ACC112 (cell line): ENCODE results near the gene NRBP1.
A peak's percentile ranks its signal among the peaks of the same experiment; 100 is the strongest.

ENCODE experiments used
- H2AFZ ChIP-seq: fragments of 200-600 bp; sonication (generic); one replicate; pipeline ENCODE4 v1.6.0; 2017; ENCODE audit warnings: antibody characterized with exemption, low read length; ENCODE audit not compliant: unreplicated experiment
- H3K27ac ChIP-seq: fragments of 200-600 bp; sonication (generic); 2 replicates; pipeline ENCODE4 v1.5.1; 2014; ENCODE audit warnings: low read depth, mild to moderate bottlenecking, antibody characterized with exemption, low read length, moderate library complexity
- H3K27me3 ChIP-seq: fragments of 200-600 bp; sonication (generic); 2 replicates; pipeline ENCODE4 v1.6.1; 2014; ENCODE audit warnings: mild to moderate bottlenecking, antibody characterized with exemption, low read length, moderate library complexity, mixed read lengths; ENCODE audit not compliant: insufficient read depth
- H3K36me3 ChIP-seq: fragments of 200-600 bp; sonication (generic); 2 replicates; pipeline ENCODE4 v1.6.1; 2016; ENCODE audit warnings: mild to moderate bottlenecking, antibody characterized with exemption, low read length, moderate library complexity, mixed read lengths; ENCODE audit not compliant: insufficient read depth
- H3K4me1 ChIP-seq: fragments of 200-600 bp; sonication (generic); one replicate; pipeline ENCODE4 v1.6.1; 2016; ENCODE audit warnings: low read length, mixed read lengths; ENCODE audit not compliant: insufficient read depth, unreplicated experiment, control insufficient read depth
- H3K4me3 ChIP-seq: fragments of 200-600 bp; sonication (generic); 2 replicates; pipeline ENCODE4 v1.5.1; 2014; ENCODE audit warnings: mild to moderate bottlenecking, low read depth, low read length
- H3K79me2 ChIP-seq: fragments of 200-600 bp; sonication (generic); one replicate; pipeline ENCODE4 v1.6.0; 2016; ENCODE audit warnings: low read length; ENCODE audit not compliant: control insufficient read depth, unreplicated experiment, insufficient read depth

The NRBP1 gene

GRCh38 chr2:27446057-27446456, 17.6 kb downstream of the NRBP1 start:
- no peaks in the 10 kb centered on the region for H3K79me2 ChIP-seq
- H2AFZ ChIP-seq = no peak overlapping the region
- H3K27ac ChIP-seq = no peak overlapping the region
- peaks cover 12% of the 10 kb centered on the region for H3K36me3 ChIP-seq
- no peak overlapping the region for H3K4me3 ChIP-seq
- H3K4me1 ChIP-seq = no peaks in the 10 kb centered on the region
- no peaks in the 10 kb centered on the region for H3K27me3 ChIP-seq

DNA sequence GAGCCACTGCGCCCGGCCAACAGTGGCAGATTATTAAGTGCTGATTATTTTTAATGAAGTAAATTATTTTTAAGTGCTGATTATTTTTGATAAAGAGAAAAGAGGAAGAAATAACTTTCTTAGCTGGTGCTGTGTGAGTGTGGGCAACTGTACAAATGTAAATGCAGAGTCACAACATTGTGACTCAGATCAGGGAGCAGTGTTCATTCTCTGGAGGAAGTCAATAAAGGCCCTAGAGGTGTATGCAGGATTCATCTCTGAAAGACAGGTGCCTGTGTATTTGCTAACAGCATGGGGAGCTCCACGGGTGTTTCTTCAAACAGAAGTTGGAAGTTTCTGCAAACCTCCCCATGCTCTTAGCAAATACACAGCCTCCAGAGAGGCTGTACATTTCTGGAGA, 19.9 kb downstream of the NRBP1 start:
- H3K79me2 ChIP-seq = no peaks in the 10 kb centered on the region
- no peaks in the 10 kb centered on the region for H3K4me1 ChIP-seq
- no peaks in the 10 kb centered on the region for H3K27me3 ChIP-seq
- no peak overlapping the region for H3K4me3 ChIP-seq
- no peak overlapping the region for H2AFZ ChIP-seq
- H3K27ac ChIP-seq = no peak overlapping the region
- H3K36me3 ChIP-seq = peaks cover 13% of the 10 kb centered on the region

DNA sequence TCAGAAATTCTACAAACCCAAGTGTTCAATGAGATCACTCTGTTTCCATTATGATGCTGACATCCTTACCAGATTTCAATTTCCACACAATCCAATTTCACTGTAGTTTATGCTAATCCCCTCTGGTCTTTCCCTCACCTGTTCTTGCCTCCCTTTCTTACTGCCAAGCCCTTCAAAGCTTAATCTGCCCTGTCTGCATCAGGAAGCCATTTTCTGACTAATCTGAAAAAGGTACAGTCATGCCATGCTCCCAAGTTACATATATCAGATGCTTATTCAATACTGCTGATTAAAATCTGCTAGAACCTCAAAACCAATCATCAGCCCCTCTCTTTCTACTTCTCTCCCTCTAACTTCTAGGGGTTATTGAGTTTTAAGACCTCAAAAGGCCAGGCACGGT, 22.7 kb downstream of the NRBP1 start:
- Histone ChIP-seq H3K36me3 (peaks cover 8% of the 10 kb centered on the region; the same call in 1 of the 2 replicates), H3K4me1 (no peaks in the 10 kb centered on the region), H3K27ac (no peak overlapping the region)

DNA sequence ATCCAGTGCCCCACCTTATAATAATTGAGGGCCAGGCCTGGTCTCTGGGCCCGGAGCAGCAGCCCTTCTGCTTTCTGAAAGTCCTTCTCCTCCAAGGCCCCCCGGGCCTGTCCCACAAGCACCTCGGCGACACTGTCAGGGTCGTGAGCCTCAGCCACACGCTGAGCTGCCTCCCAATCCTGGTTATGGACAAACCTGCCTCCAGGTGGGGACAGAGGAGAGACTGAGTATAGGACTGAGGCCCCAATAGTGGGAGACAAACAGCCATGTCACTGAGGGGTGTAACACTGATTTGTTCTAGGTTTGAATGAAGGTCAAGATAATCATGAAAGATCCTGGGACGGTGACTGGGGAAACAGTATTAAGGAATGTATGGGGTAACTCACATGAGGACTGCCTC, 25.5 kb downstream of the NRBP1 start:
- Histone ChIP-seq H3K4me3 (no peak overlapping the region), H3K36me3 (peaks cover 7% of the 10 kb centered on the region)

More for the DNA sequence above, 22.7 kb downstream of the NRBP1 start:
- H3K27me3 ChIP-seq = no peaks in the 10 kb centered on the region
- no peak overlapping the region for H3K4me3 ChIP-seq
- H2AFZ ChIP-seq = no peak overlapping the region
- no peaks in the 10 kb centered on the region for H3K79me2 ChIP-seq

GRCh38 chr2:27461118-27461517, 32.7 kb downstream of the NRBP1 start:
- Histone ChIP-seq H3K27ac (no peak overlapping the region), H3K36me3 (no peaks in the 10 kb centered on the region; the same call in 1 of the 2 replicates), H3K27me3 (no peaks in the 10 kb centered on the region), H3K4me1 (no peaks in the 10 kb centered on the region), H3K79me2 (no peaks in the 10 kb centered on the region), H2AFZ (no peak overlapping the region), H3K4me3 (no peak overlapping the region)

More for the DNA sequence above, 25.5 kb downstream of the NRBP1 start:
- no peaks in the 10 kb centered on the region for H3K27me3 ChIP-seq
- no peak overlapping the region for H2AFZ ChIP-seq
- H3K27ac ChIP-seq = no peak overlapping the region
- H3K4me1 ChIP-seq = no peaks in the 10 kb centered on the region
- no peaks in the 10 kb centered on the region for H3K79me2 ChIP-seq

DNA sequence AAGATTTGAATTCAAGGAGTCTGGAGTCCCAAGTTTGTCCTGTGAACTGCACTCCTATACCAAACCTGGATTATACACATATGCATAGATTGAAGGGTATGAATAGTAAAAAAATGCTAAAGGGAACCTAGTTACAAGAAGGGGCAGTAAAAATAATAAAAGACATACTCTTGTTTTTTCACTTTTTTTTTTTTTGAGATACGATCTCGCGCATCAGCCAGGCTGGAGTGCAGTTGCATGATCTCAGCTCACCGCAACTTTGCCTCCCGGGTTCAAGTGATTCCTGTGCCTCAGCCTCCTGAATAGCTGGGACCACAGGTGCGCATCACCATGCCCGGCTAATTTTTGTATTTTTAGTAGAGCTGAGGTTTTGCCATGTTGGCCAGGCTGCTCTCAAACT, 36.0 kb downstream of the NRBP1 start:
- Histone ChIP-seq H2AFZ (no peak overlapping the region), H3K4me1 (no peaks in the 10 kb centered on the region), H3K4me3 (no peak overlapping the region), H3K79me2 (no peaks in the 10 kb centered on the region), H3K27me3 (no peaks in the 10 kb centered on the region), H3K27ac (no peak overlapping the region), H3K36me3 (no peaks in the 10 kb centered on the region)

DNA sequence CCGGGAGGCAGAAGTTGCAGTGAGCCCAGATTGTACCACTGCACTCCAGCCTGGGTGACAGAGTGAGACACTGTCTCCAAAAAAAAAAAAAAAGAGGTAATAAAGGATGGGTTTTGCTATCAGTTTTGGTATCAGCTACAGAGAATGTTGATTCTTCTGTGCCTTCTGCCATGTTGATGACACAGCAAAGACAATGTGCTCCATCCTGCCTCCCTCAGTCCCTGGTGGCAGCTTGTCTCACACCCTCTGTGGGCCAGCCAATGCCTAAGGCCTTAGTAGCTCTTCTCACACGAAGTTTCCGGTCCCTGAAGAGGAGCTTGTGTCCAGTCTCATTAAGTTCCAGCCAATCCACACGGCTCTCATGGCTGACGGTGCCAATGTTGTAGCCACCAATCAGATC, 43.5 kb downstream of the NRBP1 start:
- Histone ChIP-seq H2AFZ (no peak overlapping the region), H3K36me3 (peaks cover 21% of the 10 kb centered on the region), H3K4me1 (no peaks in the 10 kb centered on the region), H3K4me3 (no peak overlapping the region), H3K27ac (no peak overlapping the region), H3K27me3 (no peaks in the 10 kb centered on the region), H3K79me2 (no peaks in the 10 kb centered on the region)

DNA sequence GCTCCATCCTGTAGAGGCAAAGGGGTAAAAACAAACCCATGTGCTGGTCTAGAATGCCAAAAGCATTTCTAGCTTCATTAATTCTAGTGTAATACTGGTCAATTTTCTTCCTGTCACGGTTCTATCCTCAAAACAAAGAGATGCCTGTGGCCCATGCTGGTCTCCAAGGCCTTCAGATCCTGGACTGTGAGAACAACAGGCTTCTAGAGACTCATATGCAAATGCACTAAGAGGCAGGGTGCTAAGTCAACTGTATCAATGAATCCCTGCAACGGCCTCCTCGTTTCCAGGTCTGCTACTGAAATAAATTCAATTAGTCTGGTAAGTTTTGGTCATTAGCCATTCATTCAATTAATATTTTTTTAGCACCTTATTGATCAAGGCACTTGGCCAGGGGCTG, 57.1 kb downstream of the NRBP1 start:
- H2AFZ ChIP-seq = no peak overlapping the region
- no peaks in the 10 kb centered on the region for H3K79me2 ChIP-seq
- no peaks in the 10 kb centered on the region for H3K4me1 ChIP-seq
- H3K27me3 ChIP-seq = no peaks in the 10 kb centered on the region
- no peak overlapping the region for H3K4me3 ChIP-seq
- peaks cover 8% of the 10 kb centered on the region for H3K36me3 ChIP-seq
- no peak overlapping the region for H3K27ac ChIP-seq

DNA sequence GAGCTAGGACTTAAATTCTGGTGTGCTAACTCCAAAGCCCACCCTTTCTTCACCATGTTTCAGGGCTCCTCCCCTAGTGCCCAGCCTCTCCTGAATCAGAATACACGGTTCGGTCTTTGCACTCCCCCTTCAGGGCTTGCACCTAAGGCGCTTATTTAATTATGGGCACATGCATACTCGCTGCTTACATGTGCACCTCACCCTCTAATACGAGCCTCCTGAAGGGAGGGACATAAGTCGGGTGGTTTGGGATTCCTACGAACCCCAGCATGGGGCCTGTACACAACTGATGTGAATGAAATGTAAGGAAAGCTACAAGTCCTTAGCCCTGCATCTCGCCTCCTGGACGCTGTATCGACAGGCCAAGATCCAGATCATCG, 60.7 kb downstream of the NRBP1 start:
- H2AFZ ChIP-seq = peak overlapping the region; percentile 84
- H3K27ac ChIP-seq = no peak overlapping the region; the same call in 1 of the 2 replicates
- peak overlapping the region; percentile 89 for H3K4me3 ChIP-seq
- H3K36me3 ChIP-seq = no peaks in the 10 kb centered on the region
- H3K4me1 ChIP-seq = peaks cover 3% of the 10 kb centered on the region
- no peaks in the 10 kb centered on the region for H3K27me3 ChIP-seq
- H3K79me2 ChIP-seq = no peaks in the 10 kb centered on the region

- H3K79me2 ChIP-seq = no peaks in the 10 kb centered on the region
- no peaks in the 10 kb centered on the region for H3K36me3 ChIP-seq
- H3K27me3 ChIP-seq = no peaks in the 10 kb centered on the region
- peak within 1 kb of the TSS; percentile 91 for H2AFZ ChIP-seq
- H3K27ac ChIP-seq = no peak within 1 kb of the TSS; the same call in 1 of the 2 replicates
- peak within 1 kb of the TSS; percentile 89 for H3K4me3 ChIP-seq
- H3K4me1 ChIP-seq = peaks cover 8% of the 10 kb centered on the region
These were observed 61.3 kb downstream of the NRBP1 start, which contains the start of gene IFT172 for GRCh38 chr2:27489498-27490397. Gene IFT172 (minus strand): TSS chr2:27489743. CDS start chr2:27489653, 90 bp downstream.
